ENCODE measurements around the gene RELN.

RELN gene

DNA sequence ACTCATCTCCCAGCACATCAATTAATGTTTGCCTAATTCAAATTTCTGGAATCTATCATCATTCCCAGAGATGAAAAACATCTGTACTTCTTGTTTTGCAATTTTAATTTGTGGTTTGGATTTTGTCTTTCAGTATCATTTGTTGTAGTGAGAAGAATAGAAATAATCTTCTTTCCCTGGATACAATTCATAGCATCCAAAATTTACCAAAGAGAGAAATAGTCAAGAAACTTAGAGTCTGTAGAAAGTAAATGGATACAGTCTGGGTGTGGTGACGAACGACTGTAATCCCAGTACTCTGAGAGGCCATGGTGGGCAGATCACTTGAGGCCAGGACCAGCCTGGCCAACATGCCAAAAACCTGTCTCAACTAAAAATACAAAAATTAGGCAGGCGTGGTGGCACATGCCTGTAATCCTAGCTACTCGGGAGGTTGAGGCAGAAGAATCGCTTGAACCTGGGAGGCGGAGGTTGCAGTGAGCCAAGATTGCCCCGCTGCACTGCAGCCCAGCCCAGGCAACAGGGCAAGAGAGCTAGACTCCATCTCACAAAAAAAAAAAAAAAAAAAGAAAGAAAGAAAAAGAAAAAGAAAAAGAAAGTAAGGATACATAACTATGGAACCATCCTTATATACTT lies 193.0 kb downstream of the RELN start:
- no peak overlapping the region for H3K4me3 ChIP-seq (ENCODE audit: low read depth, low read length)
- no peak for DNase-seq (ENCODE audit: low read depth)
- TF ChIP-seq POLR2A (IDR thresholded peaks at IDR 0.05; ENCODE audit: extremely low read depth, insufficient read length) (no peak), MYC (IDR thresholded peaks at IDR 0.05; ENCODE audit: low read depth, low read length) (no peak)
- TF ChIP-seq, protein P1, sequence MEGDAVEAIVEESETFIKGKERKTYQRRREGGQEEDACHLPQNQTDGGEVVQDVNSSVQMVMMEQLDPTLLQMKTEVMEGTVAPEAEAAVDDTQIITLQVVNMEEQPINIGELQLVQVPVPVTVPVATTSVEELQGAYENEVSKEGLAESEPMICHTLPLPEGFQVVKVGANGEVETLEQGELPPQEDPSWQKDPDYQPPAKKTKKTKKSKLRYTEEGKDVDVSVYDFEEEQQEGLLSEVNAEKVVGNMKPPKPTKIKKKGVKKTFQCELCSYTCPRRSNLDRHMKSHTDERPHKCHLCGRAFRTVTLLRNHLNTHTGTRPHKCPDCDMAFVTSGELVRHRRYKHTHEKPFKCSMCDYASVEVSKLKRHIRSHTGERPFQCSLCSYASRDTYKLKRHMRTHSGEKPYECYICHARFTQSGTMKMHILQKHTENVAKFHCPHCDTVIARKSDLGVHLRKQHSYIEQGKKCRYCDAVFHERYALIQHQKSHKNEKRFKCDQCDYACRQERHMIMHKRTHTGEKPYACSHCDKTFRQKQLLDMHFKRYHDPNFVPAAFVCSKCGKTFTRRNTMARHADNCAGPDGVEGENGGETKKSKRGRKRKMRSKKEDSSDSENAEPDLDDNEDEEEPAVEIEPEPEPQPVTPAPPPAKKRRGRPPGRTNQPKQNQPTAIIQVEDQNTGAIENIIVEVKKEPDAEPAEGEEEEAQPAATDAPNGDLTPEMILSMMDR (IDR thresholded peaks at IDR 0.05; ENCODE audit: low read depth, low read length), result no peak
- TF ChIP-seq, protein P2, sequence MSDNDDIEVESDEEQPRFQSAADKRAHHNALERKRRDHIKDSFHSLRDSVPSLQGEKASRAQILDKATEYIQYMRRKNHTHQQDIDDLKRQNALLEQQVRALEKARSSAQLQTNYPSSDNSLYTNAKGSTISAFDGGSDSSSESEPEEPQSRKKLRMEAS (IDR thresholded peaks at IDR 0.05; ENCODE audit: low read depth, low read length), result no peak

DNA sequence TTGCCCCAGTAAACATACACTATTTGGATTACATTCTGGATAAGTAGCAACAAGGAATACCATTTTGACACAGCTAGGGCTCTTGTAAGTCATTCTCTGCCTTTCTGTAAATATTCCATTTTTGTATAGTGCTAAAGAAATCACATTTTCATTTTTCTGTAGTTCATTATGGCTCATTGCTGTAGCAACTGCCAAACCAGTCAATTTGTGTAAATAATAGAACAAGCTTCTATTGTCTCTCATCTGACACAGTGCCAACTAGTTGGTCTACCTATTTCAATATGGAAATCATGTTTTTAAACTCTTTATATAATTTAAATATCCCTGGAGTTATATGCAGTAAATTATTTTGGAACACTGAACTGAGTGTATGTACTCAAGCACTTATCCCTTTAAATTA lies 193.7 kb downstream of the RELN start:
- DNase-seq (ENCODE audit: low read depth), result no peak
- TF ChIP-seq POLR2A (IDR thresholded peaks at IDR 0.05; ENCODE audit: extremely low read depth, insufficient read length) (no peak), MYC (IDR thresholded peaks at IDR 0.05; ENCODE audit: low read depth, low read length) (no peak)
- TF ChIP-seq, protein P1 (IDR thresholded peaks at IDR 0.05; ENCODE audit: low read depth, low read length), result no peak
- TF ChIP-seq, protein P2 (IDR thresholded peaks at IDR 0.05; ENCODE audit: low read depth, low read length), result no peak
- no peak overlapping the region for H3K4me3 ChIP-seq (ENCODE audit: low read depth, low read length)

DNA sequence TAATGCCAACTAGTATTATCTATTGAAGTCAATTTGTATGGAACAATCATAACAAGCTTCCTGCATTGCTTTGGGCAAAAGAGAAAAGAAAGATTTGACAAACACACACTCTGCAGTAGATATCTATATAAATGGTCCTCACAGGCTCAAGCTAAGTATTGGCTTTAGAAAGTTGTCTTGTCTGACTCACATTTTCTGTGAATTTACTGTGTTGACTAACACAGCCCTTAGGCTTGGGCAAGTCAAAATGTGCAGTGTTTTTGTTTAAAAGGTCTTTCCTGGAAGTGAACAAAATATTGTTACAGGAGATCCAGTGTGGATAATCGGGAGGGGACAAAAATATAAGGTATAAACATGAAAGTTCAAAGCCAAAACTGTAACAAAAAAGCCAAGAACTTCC lies 194.4 kb downstream of the RELN start:
- TF ChIP-seq POLR2A (IDR thresholded peaks at IDR 0.05; ENCODE audit: extremely low read depth, insufficient read length), result no peak
- TF ChIP-seq, protein P1 (IDR thresholded peaks at IDR 0.05; ENCODE audit: low read depth, low read length), result no peak
- TF ChIP-seq, protein P2 (IDR thresholded peaks at IDR 0.05; ENCODE audit: low read depth, low read length), result no peak
- TF ChIP-seq MYC (IDR thresholded peaks at IDR 0.05; ENCODE audit: low read depth, low read length), result no peak
- no peak for DNase-seq (ENCODE audit: low read depth)
- H3K4me3 ChIP-seq (ENCODE audit: low read depth, low read length), result no peak overlapping the region

DNA sequence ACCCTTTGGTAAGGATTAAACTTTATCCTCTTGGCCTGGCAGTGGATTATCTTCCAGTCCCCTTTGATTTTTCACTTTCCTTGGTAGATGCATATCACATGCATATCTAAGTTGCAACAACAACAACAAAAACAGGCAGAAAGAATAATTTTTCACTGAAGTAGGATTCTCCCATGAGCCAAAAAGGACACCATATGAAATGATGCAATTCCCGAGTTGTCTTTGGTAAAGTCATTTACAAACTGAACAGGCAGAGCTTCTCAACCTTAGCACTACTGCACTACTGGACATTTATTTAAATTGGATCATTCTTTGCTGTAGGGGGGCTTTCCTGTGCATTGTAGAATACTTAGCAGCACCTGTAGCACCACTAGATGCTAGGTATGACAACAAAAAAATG lies 195.0 kb downstream of the RELN start:
- TF ChIP-seq POLR2A (IDR thresholded peaks at IDR 0.05; ENCODE audit: extremely low read depth, insufficient read length) (no peak), MYC (IDR thresholded peaks at IDR 0.05; ENCODE audit: low read depth, low read length) (no peak)
- TF ChIP-seq, protein P1 (IDR thresholded peaks at IDR 0.05; ENCODE audit: low read depth, low read length), result no peak
- TF ChIP-seq, protein P2 (IDR thresholded peaks at IDR 0.05; ENCODE audit: low read depth, low read length), result no peak
- H3K4me3 ChIP-seq (ENCODE audit: low read depth, low read length), result no peak overlapping the region
- no peak for DNase-seq (ENCODE audit: low read depth)

DNA sequence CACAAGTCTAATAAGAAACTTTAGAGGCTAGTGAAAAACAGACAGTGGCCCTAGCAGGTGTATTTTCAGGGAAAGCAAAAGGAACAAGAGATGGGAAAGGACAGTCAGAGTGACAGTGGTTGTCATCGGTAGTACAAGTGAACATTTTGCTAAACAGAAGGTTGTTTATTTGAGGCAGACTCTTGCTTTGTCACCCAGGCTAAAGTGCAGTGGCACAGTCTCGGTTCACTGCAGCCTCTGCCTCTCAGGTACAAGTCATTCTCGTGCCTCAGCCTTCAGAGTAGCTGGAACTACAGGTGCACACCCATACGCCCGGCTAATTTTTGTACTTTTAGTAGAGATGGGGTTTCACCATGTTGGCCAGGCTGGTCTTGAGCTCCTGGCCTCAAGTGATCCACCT lies 195.8 kb downstream of the RELN start:
- TF ChIP-seq, protein P2 (IDR thresholded peaks at IDR 0.05; ENCODE audit: low read depth, low read length), result no peak
- no peak for TF ChIP-seq MYC (IDR thresholded peaks at IDR 0.05; ENCODE audit: low read depth, low read length)
- TF ChIP-seq, protein P1 (IDR thresholded peaks at IDR 0.05; ENCODE audit: low read depth, low read length), result no peak
- TF ChIP-seq POLR2A (IDR thresholded peaks at IDR 0.05; ENCODE audit: extremely low read depth, insufficient read length), result no peak
- no peak overlapping the region for H3K4me3 ChIP-seq (ENCODE audit: low read depth, low read length)
- DNase-seq (ENCODE audit: low read depth), result no peak
